HepG2 (cell line): ENCODE measurements around the gene ENO2. TPM values are rescaled to one million over a fixed set of nuclear protein-coding genes. Genes with fewer than 3 reads are reported as not detected.
A peak's percentile ranks its signal among the peaks of the same experiment; 100 is the strongest.

Source experiments
- ARHGAP35 ChIP-seq: sonication (generic); formaldehyde crosslinking; IDR thresholded peaks from 2 replicates; pipeline ENCODE4 v1.9.0; 2022; ENCODE audit warnings: mild to moderate bottlenecking, inconsistent platforms, moderate library complexity, missing genetic modification reagents, borderline replicate concordance
- CCDC6 ChIP-seq: sonication (generic); formaldehyde crosslinking; IDR thresholded peaks from 2 replicates; pipeline ENCODE4 v1.8.1; 2022; ENCODE audit warnings: mild to moderate bottlenecking, missing genetic modification reagents, moderate library complexity
- HMG20B ChIP-seq: conservative IDR thresholded peaks from 2 replicates; pipeline ENCODE4 v1.6.1; 2016; ENCODE audit warnings: missing genetic modification reagents, missing compliant biosample characterization
- NFYB ChIP-seq: sonication (generic); formaldehyde crosslinking; IDR thresholded peaks from 2 replicates; pipeline ENCODE4 v1.4.0; 2020; ENCODE audit warnings: missing genetic modification reagents
- NFYC ChIP-seq: IDR thresholded peaks from 2 replicates; pipeline ENCODE4 v1.6.1; 2016; ENCODE audit warnings: missing genetic modification reagents, missing compliant biosample characterization
- RAD51 ChIP-seq: fragments of 450-650 bp; IDR thresholded peaks from 2 replicates; pipeline ENCODE4 v1.6.1; 2016; ENCODE audit warnings: borderline replicate concordance
- SMARCE1 ChIP-seq: fragments of 450-650 bp; IDR thresholded peaks from 2 replicates; pipeline ENCODE4 v1.6.1; 2017; ENCODE audit warnings: borderline replicate concordance
- SOX13 ChIP-seq, 3 experiments: fragments of 450-650 bp in 1 of 3; sonication (generic) in 1 of 3; formaldehyde crosslinking in 1 of 3; IDR thresholded peaks in 2 of 3; conservative IDR thresholded peaks in 1 of 3; 2 replicates each; pipeline versions ENCODE4 v1.5.0 to v1.6.1; 2016 to 2020; ENCODE audit warnings: antibody characterized with exemption in 1 of 3, mild to moderate bottlenecking in 1 of 3, missing compliant biosample characterization in 1 of 3, missing genetic modification reagents in 1 of 3, moderate library complexity in 1 of 3
- ZBTB1 ChIP-seq: sonication (generic); formaldehyde crosslinking; IDR thresholded peaks from 2 replicates; pipeline ENCODE4 v1.4.0; 2020; ENCODE audit warnings: missing genetic modification reagents, borderline replicate concordance
- ZNF180 ChIP-seq: sonication (generic); formaldehyde crosslinking; IDR thresholded peaks from 2 replicates; pipeline ENCODE4 v1.4.0; 2020; ENCODE audit warnings: low read depth, missing genetic modification reagents, borderline replicate concordance
- ZNF225 ChIP-seq: sonication (generic); formaldehyde crosslinking; IDR thresholded peaks from 2 replicates; pipeline ENCODE4 v1.4.0; 2020; ENCODE audit warnings: mild to moderate bottlenecking, missing genetic modification reagents
- ZNF292 ChIP-seq: sonication (generic); formaldehyde crosslinking; IDR thresholded peaks from 2 replicates; pipeline ENCODE4 v1.8.1; 2022; ENCODE audit warnings: mild to moderate bottlenecking, low read depth, missing genetic modification reagents, borderline replicate concordance
- ZNF335 ChIP-seq: sonication (generic); formaldehyde crosslinking; IDR thresholded peaks from 2 replicates; pipeline ENCODE4 v1.4.0; 2020; ENCODE audit warnings: missing genetic modification reagents
- polyA plus RNA-seq, 8 experiments: library from polyadenylated mRNA; depleted of rRNA in 3 of 8; stranded (reverse) in 7 of 8; unstranded in 1 of 8; fragments of >200 nt; fragmentation: Illumina TruSeq in 4 of 8; extraction: Trizol in 4 of 8; gene quantifications; 2 replicates each; pipeline versions ENCODE4 v1.2.1 to v1.2.3, GENCODE V29; 2011 to 2016; ENCODE audit warnings: low read depth in 4 of 8, missing spikeins in 1 of 8, mixed read lengths in 1 of 8; ENCODE audit not compliant: insufficient read depth in 1 of 8
- total RNA-seq, 5 experiments: library from RNA; depleted of rRNA; stranded (reverse); fragments of >200 nt; fragmentation: Illumina TruSeq; extraction: Trizol; gene quantifications; 2 replicates each; pipeline ENCODE4 v1.2.3, GENCODE V29; 2016; ENCODE audit warnings: low read depth in 1 of 5
- TF ChIP-seq, protein P1 (sequence below), 2 experiments: sonication (generic) in 1 of 2; formaldehyde crosslinking in 1 of 2; IDR thresholded peaks; 2 replicates each; pipeline versions ENCODE4 v1.4.0 to v1.6.1; 2016 to 2020; ENCODE audit warnings: borderline replicate concordance in 1 of 2, low read depth in 1 of 2, mild to moderate bottlenecking in 1 of 2, missing genetic modification reagents in 1 of 2
- TF ChIP-seq, protein P2 (sequence below): sonication (generic); formaldehyde crosslinking; IDR thresholded peaks from 2 replicates; pipeline ENCODE4 v1.5.1; 2020; ENCODE audit warnings: missing genetic modification reagents, mild to moderate bottlenecking, borderline replicate concordance
- TF ChIP-seq, protein P3 (sequence below): sonication (generic); formaldehyde crosslinking; conservative IDR thresholded peaks from 2 replicates; pipeline ENCODE4 v1.8.0; 2022; ENCODE audit warnings: low read depth, missing genetic modification reagents
- TF ChIP-seq, protein P4 (sequence below): sonication (generic); formaldehyde crosslinking; IDR thresholded peaks from 2 replicates; pipeline ENCODE4 v1.9.0; 2021; ENCODE audit warnings: missing genetic modification reagents, borderline replicate concordance

Gene ENO2
- total and polyA plus RNA-seq, 2 of the 13 experiments (the other 11 are each of a cell fraction or from before 2014, with no cell fraction given) = 19.3 to 136 TPM

DNA sequence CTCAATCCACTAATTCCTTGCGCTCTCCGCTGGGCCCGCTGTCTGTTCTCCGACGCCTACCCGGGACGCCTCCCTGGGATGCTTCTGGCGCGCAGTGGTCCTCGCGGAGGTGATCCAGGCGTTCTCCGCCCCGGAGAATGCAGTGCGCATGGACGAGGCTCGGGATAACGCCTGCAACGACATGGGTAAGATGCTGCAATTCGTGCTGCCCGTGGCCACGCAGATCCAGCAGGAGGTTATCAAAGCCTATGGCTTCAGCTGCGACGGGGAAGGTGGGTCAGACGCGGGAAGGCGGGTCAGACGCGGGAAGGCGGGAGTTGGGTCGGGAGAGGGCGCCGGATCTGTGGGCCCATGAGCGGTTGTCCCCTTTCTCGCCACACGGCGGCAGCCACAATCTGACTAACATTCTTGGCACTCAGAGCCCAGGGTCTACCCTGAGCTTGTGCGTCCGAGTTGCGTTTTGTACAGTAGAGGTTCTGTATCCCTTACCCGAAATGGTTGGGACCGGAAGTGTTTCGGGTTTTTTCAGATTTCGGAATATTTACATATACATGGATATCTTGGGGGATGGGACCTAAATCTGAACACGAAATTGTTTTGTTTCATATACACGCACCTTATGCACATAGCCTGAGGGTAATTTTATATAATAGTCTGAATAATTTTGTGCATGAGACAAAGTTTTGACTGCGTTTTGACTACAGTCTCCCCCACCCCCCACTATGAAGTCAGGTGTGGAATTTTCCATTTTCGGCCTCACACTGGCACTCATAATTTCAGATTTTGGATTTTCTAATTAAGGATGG is 30.2 kb downstream of the ENO2 start (continued):
- TF ChIP-seq, protein P1, sequence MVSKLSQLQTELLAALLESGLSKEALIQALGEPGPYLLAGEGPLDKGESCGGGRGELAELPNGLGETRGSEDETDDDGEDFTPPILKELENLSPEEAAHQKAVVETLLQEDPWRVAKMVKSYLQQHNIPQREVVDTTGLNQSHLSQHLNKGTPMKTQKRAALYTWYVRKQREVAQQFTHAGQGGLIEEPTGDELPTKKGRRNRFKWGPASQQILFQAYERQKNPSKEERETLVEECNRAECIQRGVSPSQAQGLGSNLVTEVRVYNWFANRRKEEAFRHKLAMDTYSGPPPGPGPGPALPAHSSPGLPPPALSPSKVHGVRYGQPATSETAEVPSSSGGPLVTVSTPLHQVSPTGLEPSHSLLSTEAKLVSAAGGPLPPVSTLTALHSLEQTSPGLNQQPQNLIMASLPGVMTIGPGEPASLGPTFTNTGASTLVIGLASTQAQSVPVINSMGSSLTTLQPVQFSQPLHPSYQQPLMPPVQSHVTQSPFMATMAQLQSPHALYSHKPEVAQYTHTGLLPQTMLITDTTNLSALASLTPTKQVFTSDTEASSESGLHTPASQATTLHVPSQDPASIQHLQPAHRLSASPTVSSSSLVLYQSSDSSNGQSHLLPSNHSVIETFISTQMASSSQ (IDR thresholded peaks at IDR 0.05; ENCODE audit: low read depth) = no peak
- TF ChIP-seq, protein P1 (CRISPR knock-in tag; IDR thresholded peaks at IDR 0.05; ENCODE audit: borderline replicate concordance) = 0 out of 2 replicates have a peak, but pooled peaks have one; percentile 63
- TF ChIP-seq SMARCE1 (no peak), ZBTB1 (no peak), SOX13 (IDR thresholded peaks at IDR 0.05) (no peak), SOX13 (CRISPR knock-in tag; conservative IDR thresholded peaks at IDR 0.05 in 1 of 2, IDR thresholded peaks at IDR 0.05 in 1 of 2) (no peak; a peak in 1 of 4 replicates), ZNF180 (CRISPR knock-in tag) (peak; percentile 72; the same call in 1 of the 2 replicates), ZNF225 (peak; percentile 67; the same call in 1 of the 2 replicates), ZNF335 (CRISPR knock-in tag) (no peak), ZNF292 (peak; percentile 66; the same call in 1 of the 2 replicates), ARHGAP35 (peak; percentile 33; the same call in 1 of the 2 replicates), RAD51 (no peak), CCDC6 (CRISPR knock-in tag) (no peak), NFYC (CRISPR knock-in tag) (no peak), HMG20B (CRISPR knock-in tag) (no peak), NFYB (0 out of 2 replicates have a peak, but pooled peaks have one; percentile 27)
- TF ChIP-seq, protein P2, sequence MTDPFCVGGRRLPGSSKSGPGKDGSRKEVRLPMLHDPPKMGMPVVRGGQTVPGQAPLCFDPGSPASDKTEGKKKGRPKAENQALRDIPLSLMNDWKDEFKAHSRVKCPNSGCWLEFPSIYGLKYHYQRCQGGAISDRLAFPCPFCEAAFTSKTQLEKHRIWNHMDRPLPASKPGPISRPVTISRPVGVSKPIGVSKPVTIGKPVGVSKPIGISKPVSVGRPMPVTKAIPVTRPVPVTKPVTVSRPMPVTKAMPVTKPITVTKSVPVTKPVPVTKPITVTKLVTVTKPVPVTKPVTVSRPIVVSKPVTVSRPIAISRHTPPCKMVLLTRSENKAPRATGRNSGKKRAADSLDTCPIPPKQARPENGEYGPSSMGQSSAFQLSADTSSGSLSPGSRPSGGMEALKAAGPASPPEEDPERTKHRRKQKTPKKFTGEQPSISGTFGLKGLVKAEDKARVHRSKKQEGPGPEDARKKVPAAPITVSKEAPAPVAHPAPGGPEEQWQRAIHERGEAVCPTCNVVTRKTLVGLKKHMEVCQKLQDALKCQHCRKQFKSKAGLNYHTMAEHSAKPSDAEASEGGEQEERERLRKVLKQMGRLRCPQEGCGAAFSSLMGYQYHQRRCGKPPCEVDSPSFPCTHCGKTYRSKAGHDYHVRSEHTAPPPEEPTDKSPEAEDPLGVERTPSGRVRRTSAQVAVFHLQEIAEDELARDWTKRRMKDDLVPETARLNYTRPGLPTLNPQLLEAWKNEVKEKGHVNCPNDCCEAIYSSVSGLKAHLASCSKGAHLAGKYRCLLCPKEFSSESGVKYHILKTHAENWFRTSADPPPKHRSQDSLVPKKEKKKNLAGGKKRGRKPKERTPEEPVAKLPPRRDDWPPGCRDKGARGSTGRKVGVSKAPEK (CRISPR knock-in tag) = 0 out of 2 replicates have a peak, but pooled peaks have one; percentile 63
- TF ChIP-seq, protein P3, sequence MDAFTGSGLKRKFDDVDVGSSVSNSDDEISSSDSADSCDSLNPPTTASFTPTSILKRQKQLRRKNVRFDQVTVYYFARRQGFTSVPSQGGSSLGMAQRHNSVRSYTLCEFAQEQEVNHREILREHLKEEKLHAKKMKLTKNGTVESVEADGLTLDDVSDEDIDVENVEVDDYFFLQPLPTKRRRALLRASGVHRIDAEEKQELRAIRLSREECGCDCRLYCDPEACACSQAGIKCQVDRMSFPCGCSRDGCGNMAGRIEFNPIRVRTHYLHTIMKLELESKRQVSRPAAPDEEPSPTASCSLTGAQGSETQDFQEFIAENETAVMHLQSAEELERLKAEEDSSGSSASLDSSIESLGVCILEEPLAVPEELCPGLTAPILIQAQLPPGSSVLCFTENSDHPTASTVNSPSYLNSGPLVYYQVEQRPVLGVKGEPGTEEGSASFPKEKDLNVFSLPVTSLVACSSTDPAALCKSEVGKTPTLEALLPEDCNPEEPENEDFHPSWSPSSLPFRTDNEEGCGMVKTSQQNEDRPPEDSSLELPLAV (CRISPR knock-in tag) = no peak
- TF ChIP-seq, protein P4, sequence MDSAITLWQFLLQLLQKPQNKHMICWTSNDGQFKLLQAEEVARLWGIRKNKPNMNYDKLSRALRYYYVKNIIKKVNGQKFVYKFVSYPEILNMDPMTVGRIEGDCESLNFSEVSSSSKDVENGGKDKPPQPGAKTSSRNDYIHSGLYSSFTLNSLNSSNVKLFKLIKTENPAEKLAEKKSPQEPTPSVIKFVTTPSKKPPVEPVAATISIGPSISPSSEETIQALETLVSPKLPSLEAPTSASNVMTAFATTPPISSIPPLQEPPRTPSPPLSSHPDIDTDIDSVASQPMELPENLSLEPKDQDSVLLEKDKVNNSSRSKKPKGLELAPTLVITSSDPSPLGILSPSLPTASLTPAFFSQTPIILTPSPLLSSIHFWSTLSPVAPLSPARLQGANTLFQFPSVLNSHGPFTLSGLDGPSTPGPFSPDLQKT (CRISPR knock-in tag) = 0 out of 2 replicates have a peak, but pooled peaks have one; percentile 42
